ENCODE measurements around the gene FKBP11. TPM values are rescaled to one million over a fixed set of nuclear protein-coding genes. Genes with fewer than 3 reads are reported as not detected.
A peak's percentile ranks its signal among the peaks of the same experiment; 100 is the strongest.

The FKBP11 gene
- total and polyA plus RNA-seq, 5 donors from 2014 or later = 55.6 to 79.7 (median 74.3) TPM

DNA sequence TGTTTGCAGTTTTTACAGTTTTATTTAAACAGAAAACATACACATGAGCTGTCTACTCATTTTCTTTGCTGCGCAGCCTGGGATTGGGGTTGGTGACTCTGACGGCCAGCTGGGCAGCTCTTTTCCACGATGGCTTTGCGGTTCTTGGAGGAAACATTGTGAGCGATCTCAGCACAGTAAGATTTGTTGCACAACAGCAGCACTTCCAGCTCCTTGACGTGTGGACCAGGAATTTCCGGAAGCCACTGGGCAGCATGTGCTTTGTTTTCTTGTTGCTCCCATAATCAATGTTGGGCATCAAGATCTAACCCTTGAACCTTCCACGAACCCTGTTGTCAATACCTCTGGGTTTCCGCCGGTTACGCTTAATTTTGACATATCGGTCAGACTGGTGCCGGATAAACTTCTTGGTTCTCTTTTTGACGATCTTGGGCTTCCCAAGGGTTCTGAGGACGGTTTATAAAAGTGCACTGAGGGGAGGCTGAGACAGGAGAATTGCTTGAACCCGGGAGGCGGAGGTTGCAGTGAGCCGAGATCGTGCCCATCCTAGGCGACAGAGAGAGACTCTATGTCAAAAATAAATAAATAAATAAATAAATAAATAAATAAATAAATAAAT, 21.8 kb downstream of the FKBP11 start:
- Mint-ChIP-seq H3K27me3 (peaks cover 23% of the 10 kb centered on the region), H3K9me3 (peaks cover 0 to 1% (median 0%) of the 10 kb centered on the region in 7 donors), H3K36me3 (no peaks in the 10 kb centered on the region), H3K4me1 (peaks cover 0 to 15% (median 5%) of the 10 kb centered on the region in 4 donors), H3K27ac (no peak overlapping the region), H3K4me3 (peak overlapping the region in 3 of 4 donors; percentile 46 to 76 (median 59))
- ATAC-seq (ENCODE audit: low read depth in 2 of 2) (no peak), DNase-seq (no peak)
- H3K36me3 ChIP-seq (ENCODE audit: control insufficient read depth, insufficient read depth, low read length) = no peaks in the 10 kb centered on the region
- H3K27me3 ChIP-seq (ENCODE audit: control insufficient read depth, insufficient read depth, low read length) = no peaks in the 10 kb centered on the region
- H3K4me1 ChIP-seq (ENCODE audit: control insufficient read depth, insufficient read depth, low read length, poor library complexity, severe bottlenecking) = peaks cover 10% of the 10 kb centered on the region
- H3K27ac ChIP-seq (ENCODE audit: insufficient read depth, low read length, poor library complexity, severe bottlenecking) = no peak overlapping the region
- H3K4me3 ChIP-seq (ENCODE audit: low read depth, low read length) = no peak overlapping the region
- no peaks in the 10 kb centered on the region for H3K9me3 ChIP-seq (ENCODE audit: control insufficient read depth in 2 of 2, low read length in 2 of 2)

DNA sequence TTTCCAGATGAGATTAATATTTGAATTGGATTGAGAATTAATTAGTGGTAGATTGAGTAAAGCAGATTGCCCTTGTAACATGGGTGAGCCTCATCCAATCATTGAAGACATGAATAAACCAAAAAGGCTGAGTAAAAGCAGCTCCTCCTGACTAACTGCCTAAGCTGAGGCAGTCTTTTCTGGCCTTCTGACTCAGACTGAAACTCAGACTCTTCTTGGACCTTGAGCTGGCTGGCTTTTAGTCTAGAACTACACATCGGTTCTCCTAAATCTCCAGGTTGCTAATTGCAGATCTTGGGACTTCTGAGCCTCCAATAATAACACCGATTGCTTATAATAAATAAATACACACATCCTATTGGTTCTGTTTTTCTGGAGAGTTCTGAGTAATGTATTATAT, 24.0 kb downstream of the FKBP11 start:
- Histone ChIP-seq H3K27me3 (ENCODE audit: control insufficient read depth, insufficient read depth, low read length) (peaks cover 2% of the 10 kb centered on the region), H3K9me3 (ENCODE audit: control insufficient read depth in 2 of 2, low read length in 2 of 2) (no peaks in the 10 kb centered on the region), H3K36me3 (ENCODE audit: control insufficient read depth, insufficient read depth, low read length) (no peaks in the 10 kb centered on the region), H3K4me3 (ENCODE audit: low read depth, low read length) (no peak overlapping the region), H3K4me1 (ENCODE audit: control insufficient read depth, insufficient read depth, low read length, poor library complexity, severe bottlenecking) (peaks cover 10% of the 10 kb centered on the region), H3K27ac (ENCODE audit: insufficient read depth, low read length, poor library complexity, severe bottlenecking) (no peak overlapping the region)
- DNase-seq (no peak), ATAC-seq (ENCODE audit: low read depth in 2 of 2) (no peak)
- Mint-ChIP-seq H3K4me3 (no peak overlapping the region), H3K4me1 (peaks cover 0 to 15% (median 5%) of the 10 kb centered on the region in 4 donors), H3K36me3 (no peaks in the 10 kb centered on the region), H3K9me3 (peaks cover 0 to 1% (median 0%) of the 10 kb centered on the region in 7 donors), H3K27me3 (peaks cover 42% of the 10 kb centered on the region), H3K27ac (no peak overlapping the region)

DNA sequence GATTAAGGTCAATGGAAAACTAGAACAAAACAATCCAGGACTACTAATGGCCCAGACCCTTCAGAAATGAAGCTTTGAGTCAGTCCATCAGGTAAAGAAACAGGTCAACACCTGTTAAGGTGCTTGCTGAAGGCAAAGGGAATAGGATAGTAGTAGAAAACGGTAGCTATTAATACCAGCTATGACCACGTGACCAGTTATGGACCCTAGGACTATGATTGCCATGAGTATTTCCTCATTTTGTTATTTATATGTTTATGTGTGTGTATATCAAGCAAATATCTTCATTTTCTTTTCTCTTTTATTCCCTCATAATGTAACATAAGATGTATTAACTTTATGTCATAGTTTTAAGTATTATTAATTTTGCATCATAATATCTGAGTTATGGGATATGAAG, 25.6 kb downstream of the FKBP11 start:
- Histone ChIP-seq H3K36me3 (ENCODE audit: control insufficient read depth, insufficient read depth, low read length) (no peaks in the 10 kb centered on the region), H3K4me3 (ENCODE audit: low read depth, low read length) (no peak overlapping the region), H3K27me3 (ENCODE audit: control insufficient read depth, insufficient read depth, low read length) (peaks cover 2% of the 10 kb centered on the region), H3K4me1 (ENCODE audit: control insufficient read depth, insufficient read depth, low read length, poor library complexity, severe bottlenecking) (peaks cover 10% of the 10 kb centered on the region), H3K9me3 (ENCODE audit: control insufficient read depth in 2 of 2, low read length in 2 of 2) (no peaks in the 10 kb centered on the region), H3K27ac (ENCODE audit: insufficient read depth, low read length, poor library complexity, severe bottlenecking) (no peak overlapping the region)
- no peak overlapping the region for H3K27ac Mint-ChIP-seq
- H3K36me3 Mint-ChIP-seq = no peaks in the 10 kb centered on the region
- DNase-seq = no peak
- ATAC-seq (ENCODE audit: low read depth in 2 of 2) = no peak
- H3K4me1 Mint-ChIP-seq = peaks cover 0 to 13% (median 5%) of the 10 kb centered on the region in 4 donors
- no peak overlapping the region for H3K4me3 Mint-ChIP-seq
- H3K27me3 Mint-ChIP-seq = peaks cover 45% of the 10 kb centered on the region
- peaks cover 0 to 1% (median 0%) of the 10 kb centered on the region in 7 donors for H3K9me3 Mint-ChIP-seq

DNA sequence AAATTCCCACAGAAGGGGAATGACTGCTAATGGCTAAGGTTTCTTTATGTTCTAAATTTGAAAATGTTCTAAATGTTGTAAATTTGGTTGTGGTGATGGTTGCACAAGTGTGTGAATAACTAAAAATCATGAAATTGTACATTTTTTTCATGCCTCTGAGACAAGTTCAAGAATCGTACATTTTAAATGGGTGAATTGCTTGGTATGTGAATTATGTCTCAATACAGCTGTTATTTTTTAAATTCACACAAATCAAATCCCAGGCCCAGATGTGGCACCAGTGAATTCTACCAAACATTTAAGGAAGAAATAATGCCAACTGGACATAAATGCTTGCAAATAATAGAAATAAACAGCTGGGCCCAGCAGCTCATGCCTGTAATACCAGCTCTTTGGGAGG, 31.0 kb downstream of the FKBP11 start:
- Mint-ChIP-seq H3K9me3 (peaks cover 0 to 2% (median 0%) of the 10 kb centered on the region in 7 donors), H3K4me1 (peaks cover 0 to 8% (median 0%) of the 10 kb centered on the region in 4 donors), H3K27ac (no peak overlapping the region), H3K4me3 (no peak overlapping the region), H3K27me3 (peaks cover 57% of the 10 kb centered on the region), H3K36me3 (no peaks in the 10 kb centered on the region)
- Histone ChIP-seq H3K4me3 (ENCODE audit: low read depth, low read length) (no peak overlapping the region), H3K4me1 (ENCODE audit: control insufficient read depth, insufficient read depth, low read length, poor library complexity, severe bottlenecking) (peaks cover 9% of the 10 kb centered on the region), H3K27ac (ENCODE audit: insufficient read depth, low read length, poor library complexity, severe bottlenecking) (no peak overlapping the region), H3K27me3 (ENCODE audit: control insufficient read depth, insufficient read depth, low read length) (peaks cover 6% of the 10 kb centered on the region), H3K36me3 (ENCODE audit: control insufficient read depth, insufficient read depth, low read length) (no peaks in the 10 kb centered on the region), H3K9me3 (ENCODE audit: control insufficient read depth in 2 of 2, low read length in 2 of 2) (no peaks in the 10 kb centered on the region)
- ATAC-seq (ENCODE audit: low read depth in 2 of 2) = no peak
- no peak for DNase-seq

DNA sequence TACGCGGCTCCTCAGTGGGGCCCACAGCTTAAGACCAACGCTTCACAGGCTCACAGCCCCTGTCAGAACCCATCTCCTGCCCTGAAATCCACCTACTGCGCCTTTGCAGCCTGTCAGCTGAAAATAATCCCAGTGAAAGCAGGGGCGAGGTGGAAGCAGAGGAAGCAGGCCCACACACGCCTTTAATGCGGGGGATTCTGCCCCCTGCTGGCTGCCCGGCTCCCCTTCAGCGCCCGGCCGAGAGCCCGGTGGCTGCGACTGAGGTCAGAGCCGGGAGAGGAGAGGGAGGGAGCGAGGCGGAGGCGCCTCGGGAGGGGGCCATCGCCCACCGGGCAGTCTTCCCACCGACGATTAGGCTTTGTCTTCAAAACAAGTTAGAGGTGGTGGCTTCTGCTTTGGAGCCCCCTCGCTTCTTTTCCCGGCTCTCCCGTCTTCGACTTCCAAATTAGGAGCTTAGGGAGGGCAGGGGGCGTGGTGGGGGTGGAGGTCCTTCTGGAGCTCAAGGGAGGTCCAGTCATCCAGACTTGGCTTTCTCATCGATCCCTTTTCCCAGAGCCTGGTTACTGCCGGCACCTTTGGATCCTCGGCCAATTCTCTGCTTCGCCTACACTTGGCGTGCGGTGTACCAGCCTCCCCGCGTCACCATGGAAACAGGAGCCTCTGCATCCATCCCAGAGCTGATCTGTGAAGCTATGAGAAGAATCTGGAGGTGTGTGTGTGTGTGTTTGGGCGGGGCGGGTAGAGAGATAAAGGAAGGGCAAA, 34.5 kb downstream of the FKBP11 start:
- Mint-ChIP-seq H3K4me3 (peak overlapping the region in 1 of 4 donors; percentile 56), H3K36me3 (no peaks in the 10 kb centered on the region), H3K4me1 (peaks cover 0 to 8% (median 0%) of the 10 kb centered on the region in 4 donors), H3K9me3 (peaks cover 0 to 2% (median 0%) of the 10 kb centered on the region in 7 donors), H3K27ac (no peak overlapping the region), H3K27me3 (peaks cover 39% of the 10 kb centered on the region)
- ATAC-seq (ENCODE audit: low read depth in 2 of 2) (peak; percentile 87 to 90), DNase-seq (peak; percentile 49 to 67 (median 62))
- no peak overlapping the region for H3K27ac ChIP-seq (ENCODE audit: insufficient read depth, low read length, poor library complexity, severe bottlenecking)
- no peaks in the 10 kb centered on the region for H3K9me3 ChIP-seq (ENCODE audit: control insufficient read depth in 2 of 2, low read length in 2 of 2)
- peaks cover 4% of the 10 kb centered on the region for H3K27me3 ChIP-seq (ENCODE audit: control insufficient read depth, insufficient read depth, low read length)
- H3K36me3 ChIP-seq (ENCODE audit: control insufficient read depth, insufficient read depth, low read length) = no peaks in the 10 kb centered on the region
- H3K4me1 ChIP-seq (ENCODE audit: control insufficient read depth, insufficient read depth, low read length, poor library complexity, severe bottlenecking) = peaks cover 9% of the 10 kb centered on the region
- H3K4me3 ChIP-seq (ENCODE audit: low read depth, low read length) = no peak overlapping the region

DNA sequence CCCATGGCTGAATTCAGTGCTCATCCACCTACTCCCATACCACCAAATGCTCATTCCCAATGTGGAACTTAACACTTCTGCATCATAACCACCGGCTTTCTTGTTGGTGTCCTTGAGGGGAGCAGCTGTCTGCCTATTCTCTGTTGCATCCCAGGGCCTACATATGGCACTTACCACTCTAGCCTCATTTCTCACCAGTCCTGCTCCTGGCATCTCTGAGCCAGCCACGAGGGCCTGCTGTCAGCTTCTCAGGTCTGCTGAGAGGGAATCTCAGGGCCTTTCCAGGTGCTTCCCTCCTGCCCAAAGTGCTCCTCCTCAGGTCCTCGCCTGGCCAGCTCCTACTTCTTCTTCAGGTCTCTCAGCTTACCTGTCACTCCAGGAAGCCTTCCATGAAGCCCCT, 35.6 kb downstream of the FKBP11 start:
- H3K4me1 ChIP-seq (ENCODE audit: control insufficient read depth, insufficient read depth, low read length, poor library complexity, severe bottlenecking) = peaks cover 9% of the 10 kb centered on the region
- peaks cover 4% of the 10 kb centered on the region for H3K27me3 ChIP-seq (ENCODE audit: control insufficient read depth, insufficient read depth, low read length)
- no peaks in the 10 kb centered on the region for H3K36me3 ChIP-seq (ENCODE audit: control insufficient read depth, insufficient read depth, low read length)
- Mint-ChIP-seq H3K27ac (peak overlapping the region in 1 of 3 donors; percentile 27), H3K4me3 (no peak overlapping the region), H3K36me3 (no peaks in the 10 kb centered on the region), H3K9me3 (peaks cover 0 to 2% (median 0%) of the 10 kb centered on the region in 7 donors), H3K27me3 (peaks cover 38% of the 10 kb centered on the region), H3K4me1 (peaks cover 0 to 8% (median 0%) of the 10 kb centered on the region in 4 donors)
- H3K9me3 ChIP-seq (ENCODE audit: control insufficient read depth in 2 of 2, low read length in 2 of 2) = no peaks in the 10 kb centered on the region
- ATAC-seq (ENCODE audit: low read depth in 2 of 2) (no peak), DNase-seq (no peak)
- H3K4me3 ChIP-seq (ENCODE audit: low read depth, low read length) = no peak overlapping the region
- H3K27ac ChIP-seq (ENCODE audit: insufficient read depth, low read length, poor library complexity, severe bottlenecking) = no peak overlapping the region

DNA sequence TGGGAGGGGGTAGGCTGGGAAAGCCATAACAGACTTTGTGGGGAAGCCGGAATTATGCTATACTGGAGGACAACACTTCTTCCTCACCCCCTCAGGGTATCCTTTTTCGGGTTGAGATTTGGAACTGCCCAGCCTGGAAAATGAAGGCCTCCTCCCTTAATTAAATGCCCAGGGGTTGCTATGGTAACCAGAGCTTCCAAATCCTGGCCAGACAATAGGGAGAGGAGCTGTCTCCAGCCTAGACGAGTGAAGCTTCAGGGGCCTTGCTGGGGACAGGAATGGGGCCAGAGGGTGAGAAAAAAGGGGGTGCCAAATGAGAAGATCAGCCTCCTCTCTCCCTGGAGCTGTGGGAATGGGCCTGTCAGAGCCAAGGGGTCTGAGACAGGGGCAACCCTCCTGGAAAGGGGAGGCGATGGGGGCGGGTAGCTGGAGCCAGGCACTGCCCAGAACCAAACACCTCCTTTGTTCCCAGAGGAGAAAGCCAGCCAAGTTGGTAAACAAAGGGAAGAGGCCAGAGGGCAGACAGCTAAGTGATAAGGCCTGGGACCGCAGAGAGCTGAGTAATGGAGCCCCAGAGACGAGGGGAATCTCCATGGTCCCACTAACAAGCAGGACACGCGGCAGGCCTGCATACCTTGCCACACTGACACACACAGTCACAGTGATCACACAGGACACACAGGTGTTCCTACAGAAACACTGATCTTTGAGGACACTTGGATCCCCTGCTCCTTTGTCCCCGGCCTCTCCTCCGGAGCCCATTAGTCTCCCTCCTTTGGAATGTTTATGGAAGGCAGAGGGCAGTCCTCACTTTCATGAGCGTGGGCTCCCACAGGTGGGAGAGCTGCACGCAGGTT, 41.8 kb downstream of the FKBP11 start:
- no peak overlapping the region for H3K4me3 Mint-ChIP-seq
- H3K27me3 ChIP-seq (ENCODE audit: control insufficient read depth, insufficient read depth, low read length) = peaks cover 21% of the 10 kb centered on the region
- peaks cover 0 to 4% (median 0%) of the 10 kb centered on the region in 4 donors for H3K4me1 Mint-ChIP-seq
- H3K27ac Mint-ChIP-seq = no peak overlapping the region
- no peak overlapping the region for H3K27ac ChIP-seq (ENCODE audit: insufficient read depth, low read length, poor library complexity, severe bottlenecking)
- no peaks in the 10 kb centered on the region for H3K36me3 ChIP-seq (ENCODE audit: control insufficient read depth, insufficient read depth, low read length)
- no peaks in the 10 kb centered on the region for H3K4me1 ChIP-seq (ENCODE audit: control insufficient read depth, insufficient read depth, low read length, poor library complexity, severe bottlenecking)
- no peak overlapping the region for H3K4me3 ChIP-seq (ENCODE audit: low read depth, low read length)
- DNase-seq (no peak), ATAC-seq (ENCODE audit: low read depth in 2 of 2) (no peak)
- H3K9me3 Mint-ChIP-seq = no peaks in the 10 kb centered on the region
- no peaks in the 10 kb centered on the region for H3K36me3 Mint-ChIP-seq
- H3K27me3 Mint-ChIP-seq = peaks cover 44% of the 10 kb centered on the region
- no peaks in the 10 kb centered on the region for H3K9me3 ChIP-seq (ENCODE audit: control insufficient read depth in 2 of 2, low read length in 2 of 2)
